ENCODE results near the gene SP2. TPM values are rescaled to one million over a fixed set of nuclear protein-coding genes. Genes with fewer than 3 reads are reported as not detected.
A peak's percentile ranks its signal among the peaks of the same experiment; 100 is the strongest.

Gene SP2
- total and polyA plus RNA-seq, 2 of the 13 experiments (the other 11 are each of a cell fraction or from before 2014, with no cell fraction given): 1.4 to 4.8 TPM

DNA sequence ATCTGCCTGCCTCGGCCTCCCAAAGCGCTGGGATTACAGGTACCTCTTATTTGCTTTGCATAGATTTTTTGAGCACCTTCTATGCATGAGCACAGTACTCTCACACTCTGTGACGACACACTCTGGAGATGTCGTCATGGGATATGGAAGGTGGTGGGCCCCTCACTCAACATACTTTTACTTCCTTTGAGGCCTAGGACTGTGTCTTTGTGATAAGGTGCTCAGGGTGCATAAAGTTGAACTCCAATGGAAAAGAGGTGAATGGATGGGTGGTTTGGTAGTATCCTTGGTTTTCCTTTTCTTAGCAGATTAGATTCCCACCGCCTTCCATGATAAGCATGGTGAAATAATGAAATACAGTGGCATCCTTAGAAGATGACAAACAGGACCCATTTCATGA is 68.8 kb downstream of the SP2 start (continued):
- TF ChIP-seq, protein P1, sequence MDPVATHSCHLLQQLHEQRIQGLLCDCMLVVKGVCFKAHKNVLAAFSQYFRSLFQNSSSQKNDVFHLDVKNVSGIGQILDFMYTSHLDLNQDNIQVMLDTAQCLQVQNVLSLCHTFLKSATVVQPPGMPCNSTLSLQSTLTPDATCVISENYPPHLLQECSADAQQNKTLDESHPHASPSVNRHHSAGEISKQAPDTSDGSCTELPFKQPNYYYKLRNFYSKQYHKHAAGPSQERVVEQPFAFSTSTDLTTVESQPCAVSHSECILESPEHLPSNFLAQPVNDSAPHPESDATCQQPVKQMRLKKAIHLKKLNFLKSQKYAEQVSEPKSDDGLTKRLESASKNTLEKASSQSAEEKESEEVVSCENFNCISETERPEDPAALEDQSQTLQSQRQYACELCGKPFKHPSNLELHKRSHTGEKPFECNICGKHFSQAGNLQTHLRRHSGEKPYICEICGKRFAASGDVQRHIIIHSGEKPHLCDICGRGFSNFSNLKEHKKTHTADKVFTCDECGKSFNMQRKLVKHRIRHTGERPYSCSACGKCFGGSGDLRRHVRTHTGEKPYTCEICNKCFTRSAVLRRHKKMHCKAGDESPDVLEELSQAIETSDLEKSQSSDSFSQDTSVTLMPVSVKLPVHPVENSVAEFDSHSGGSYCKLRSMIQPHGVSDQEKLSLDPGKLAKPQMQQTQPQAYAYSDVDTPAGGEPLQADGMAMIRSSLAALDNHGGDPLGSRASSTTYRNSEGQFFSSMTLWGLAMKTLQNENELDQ (CRISPR knock-in tag; IDR thresholded peaks at IDR 0.05; ENCODE audit: borderline replicate concordance): no peak

DNA sequence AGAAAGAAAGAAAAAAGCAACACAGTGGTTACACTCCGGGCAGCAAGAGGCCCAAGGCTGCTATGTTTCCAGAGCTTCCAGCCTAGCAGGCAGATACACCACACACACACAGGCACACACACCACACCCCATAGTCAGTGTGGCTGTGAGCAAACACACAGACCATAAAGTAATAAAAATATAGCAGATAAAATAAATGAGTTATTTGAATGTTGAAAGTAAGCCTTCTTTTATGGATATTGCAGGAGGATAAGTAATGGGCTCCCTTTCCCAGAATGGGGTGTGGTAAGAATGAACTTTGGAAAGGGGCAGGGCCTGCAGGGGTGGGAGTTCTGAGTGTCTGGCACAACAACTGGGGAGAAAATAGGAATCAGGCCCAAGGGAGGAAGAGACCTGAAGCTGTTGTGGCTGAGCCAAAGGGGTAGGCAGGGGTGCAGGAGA is 70.1 kb downstream of the SP2 start:
- Histone ChIP-seq H3K9ac (ENCODE audit: insufficient read depth, low read depth, low read length) (peak overlapping the region; percentile 42; the same call in 1 of the 2 replicates), H3K36me3 (replicated peaks in 1 of 2; ENCODE audit: control insufficient read depth in 1 of 2, insufficient read depth in 2 of 2, low read length in 2 of 2) (no peaks in the 10 kb centered on the region), H3K4me2 (ENCODE audit: low read depth, low read length) (peak overlapping the region; percentile 58), H4K20me1 (ENCODE audit: insufficient read depth, low read length) (no peaks in the 10 kb centered on the region), H3K27me3 (ENCODE audit: control insufficient read depth in 1 of 2, insufficient read depth in 2 of 2, low read length in 2 of 2) (no peaks in the 10 kb centered on the region; a peak in 1 of 5 replicates), H3K4me3 (replicated peaks in 1 of 3; ENCODE audit: insufficient read depth in 1 of 3, low read depth in 2 of 3, low read length in 3 of 3) (peak overlapping the region in 1 of 3 experiments; percentile 21; a peak in 2 of 6 replicates), H3K4me1 (ENCODE audit: insufficient read depth, low read length) (peaks cover 44% of the 10 kb centered on the region), H2AFZ (ENCODE audit: low read length) (no peak overlapping the region), H3K27ac (ENCODE audit: extremely low read length, insufficient read depth, low read length) (no peak overlapping the region), H3K79me2 (ENCODE audit: insufficient read depth, low read length) (peaks cover under 1% of the 10 kb centered on the region), H3K9me3 (ENCODE audit: low read length) (no peaks in the 10 kb centered on the region)
- ChIA-PET CTCF (ENCODE audit: low intra/inter-chr PET ratio, low total read pairs) (interaction anchor here (2.9 kb wide), 1 partner anchor 17 kb away, joined by 13 read pairs; no protein-coding TSS in a partner anchor), POLR2A (interaction anchor here (0.7 to 9.9 kb wide), 6 partner anchors 11 to 82 kb away, joined by 3 to 267 read pairs (median 4); partner anchors contain the start of genes NFE2L1, PNPO, PRR15L and SP2)
- no TSS peak for BruUV-seq (replicated peaks)
- FAIRE-seq: peak; percentile 48
- ATAC-seq: peak; percentile 12; the same call in 1 of the 3 replicates
- intact Hi-C loops (cut with micrococcal nuclease; ENCODE audit: unreplicated experiment) (no loop called here), in situ Hi-C loops (cut with HindIII; ENCODE audit: extremely low pct_ligation_motif_present, low pct_unique_long_range_greater_than_20kb) (no loop called here)
- DNase-seq (ENCODE audit: low spot score): peak; percentile 65
- WGBS (ENCODE audit: low lambda C conversion rate): 10% methylated on average over 1 of the region's 1 CpG
- TF ChIP-seq ZNF251 (CRISPR knock-in tag; IDR thresholded peaks at IDR 0.05) (no peak), ZNF234 (CRISPR knock-in tag; conservative IDR thresholded peaks at IDR 0.05) (no peak), ZC3H4 (CRISPR knock-in tag; IDR thresholded peaks at IDR 0.05; ENCODE audit: borderline replicate concordance) (no peak)
- TF ChIP-seq, protein P2, sequence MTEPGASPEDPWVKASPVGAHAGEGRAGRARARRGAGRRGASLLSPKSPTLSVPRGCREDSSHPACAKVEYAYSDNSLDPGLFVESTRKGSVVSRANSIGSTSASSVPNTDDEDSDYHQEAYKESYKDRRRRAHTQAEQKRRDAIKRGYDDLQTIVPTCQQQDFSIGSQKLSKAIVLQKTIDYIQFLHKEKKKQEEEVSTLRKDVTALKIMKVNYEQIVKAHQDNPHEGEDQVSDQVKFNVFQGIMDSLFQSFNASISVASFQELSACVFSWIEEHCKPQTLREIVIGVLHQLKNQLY (CRISPR knock-in tag; IDR thresholded peaks at IDR 0.05): 0 out of 2 replicates have a peak, but pooled peaks have one; percentile 26
- TF ChIP-seq, protein P3, sequence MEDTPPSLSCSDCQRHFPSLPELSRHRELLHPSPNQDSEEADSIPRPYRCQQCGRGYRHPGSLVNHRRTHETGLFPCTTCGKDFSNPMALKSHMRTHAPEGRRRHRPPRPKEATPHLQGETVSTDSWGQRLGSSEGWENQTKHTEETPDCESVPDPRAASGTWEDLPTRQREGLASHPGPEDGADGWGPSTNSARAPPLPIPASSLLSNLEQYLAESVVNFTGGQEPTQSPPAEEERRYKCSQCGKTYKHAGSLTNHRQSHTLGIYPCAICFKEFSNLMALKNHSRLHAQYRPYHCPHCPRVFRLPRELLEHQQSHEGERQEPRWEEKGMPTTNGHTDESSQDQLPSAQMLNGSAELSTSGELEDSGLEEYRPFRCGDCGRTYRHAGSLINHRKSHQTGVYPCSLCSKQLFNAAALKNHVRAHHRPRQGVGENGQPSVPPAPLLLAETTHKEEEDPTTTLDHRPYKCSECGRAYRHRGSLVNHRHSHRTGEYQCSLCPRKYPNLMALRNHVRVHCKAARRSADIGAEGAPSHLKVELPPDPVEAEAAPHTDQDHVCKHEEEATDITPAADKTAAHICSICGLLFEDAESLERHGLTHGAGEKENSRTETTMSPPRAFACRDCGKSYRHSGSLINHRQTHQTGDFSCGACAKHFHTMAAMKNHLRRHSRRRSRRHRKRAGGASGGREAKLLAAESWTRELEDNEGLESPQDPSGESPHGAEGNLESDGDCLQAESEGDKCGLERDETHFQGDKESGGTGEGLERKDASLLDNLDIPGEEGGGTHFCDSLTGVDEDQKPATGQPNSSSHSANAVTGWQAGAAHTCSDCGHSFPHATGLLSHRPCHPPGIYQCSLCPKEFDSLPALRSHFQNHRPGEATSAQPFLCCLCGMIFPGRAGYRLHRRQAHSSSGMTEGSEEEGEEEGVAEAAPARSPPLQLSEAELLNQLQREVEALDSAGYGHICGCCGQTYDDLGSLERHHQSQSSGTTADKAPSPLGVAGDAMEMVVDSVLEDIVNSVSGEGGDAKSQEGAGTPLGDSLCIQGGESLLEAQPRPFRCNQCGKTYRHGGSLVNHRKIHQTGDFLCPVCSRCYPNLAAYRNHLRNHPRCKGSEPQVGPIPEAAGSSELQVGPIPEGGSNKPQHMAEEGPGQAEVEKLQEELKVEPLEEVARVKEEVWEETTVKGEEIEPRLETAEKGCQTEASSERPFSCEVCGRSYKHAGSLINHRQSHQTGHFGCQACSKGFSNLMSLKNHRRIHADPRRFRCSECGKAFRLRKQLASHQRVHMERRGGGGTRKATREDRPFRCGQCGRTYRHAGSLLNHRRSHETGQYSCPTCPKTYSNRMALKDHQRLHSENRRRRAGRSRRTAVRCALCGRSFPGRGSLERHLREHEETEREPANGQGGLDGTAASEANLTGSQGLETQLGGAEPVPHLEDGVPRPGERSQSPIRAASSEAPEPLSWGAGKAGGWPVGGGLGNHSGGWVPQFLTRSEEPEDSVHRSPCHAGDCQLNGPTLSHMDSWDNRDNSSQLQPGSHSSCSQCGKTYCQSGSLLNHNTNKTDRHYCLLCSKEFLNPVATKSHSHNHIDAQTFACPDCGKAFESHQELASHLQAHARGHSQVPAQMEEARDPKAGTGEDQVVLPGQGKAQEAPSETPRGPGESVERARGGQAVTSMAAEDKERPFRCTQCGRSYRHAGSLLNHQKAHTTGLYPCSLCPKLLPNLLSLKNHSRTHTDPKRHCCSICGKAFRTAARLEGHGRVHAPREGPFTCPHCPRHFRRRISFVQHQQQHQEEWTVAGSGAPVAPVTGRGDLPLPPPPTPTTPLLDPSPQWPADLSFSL (CRISPR knock-in tag; IDR thresholded peaks at IDR 0.05): peak; percentile 31; the same call in 1 of the 2 replicates
- TF ChIP-seq, protein P4, sequence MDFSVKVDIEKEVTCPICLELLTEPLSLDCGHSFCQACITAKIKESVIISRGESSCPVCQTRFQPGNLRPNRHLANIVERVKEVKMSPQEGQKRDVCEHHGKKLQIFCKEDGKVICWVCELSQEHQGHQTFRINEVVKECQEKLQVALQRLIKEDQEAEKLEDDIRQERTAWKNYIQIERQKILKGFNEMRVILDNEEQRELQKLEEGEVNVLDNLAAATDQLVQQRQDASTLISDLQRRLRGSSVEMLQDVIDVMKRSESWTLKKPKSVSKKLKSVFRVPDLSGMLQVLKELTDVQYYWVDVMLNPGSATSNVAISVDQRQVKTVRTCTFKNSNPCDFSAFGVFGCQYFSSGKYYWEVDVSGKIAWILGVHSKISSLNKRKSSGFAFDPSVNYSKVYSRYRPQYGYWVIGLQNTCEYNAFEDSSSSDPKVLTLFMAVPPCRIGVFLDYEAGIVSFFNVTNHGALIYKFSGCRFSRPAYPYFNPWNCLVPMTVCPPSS (IDR thresholded peaks at IDR 0.05): no peak
- TF ChIP-seq, protein P5, sequence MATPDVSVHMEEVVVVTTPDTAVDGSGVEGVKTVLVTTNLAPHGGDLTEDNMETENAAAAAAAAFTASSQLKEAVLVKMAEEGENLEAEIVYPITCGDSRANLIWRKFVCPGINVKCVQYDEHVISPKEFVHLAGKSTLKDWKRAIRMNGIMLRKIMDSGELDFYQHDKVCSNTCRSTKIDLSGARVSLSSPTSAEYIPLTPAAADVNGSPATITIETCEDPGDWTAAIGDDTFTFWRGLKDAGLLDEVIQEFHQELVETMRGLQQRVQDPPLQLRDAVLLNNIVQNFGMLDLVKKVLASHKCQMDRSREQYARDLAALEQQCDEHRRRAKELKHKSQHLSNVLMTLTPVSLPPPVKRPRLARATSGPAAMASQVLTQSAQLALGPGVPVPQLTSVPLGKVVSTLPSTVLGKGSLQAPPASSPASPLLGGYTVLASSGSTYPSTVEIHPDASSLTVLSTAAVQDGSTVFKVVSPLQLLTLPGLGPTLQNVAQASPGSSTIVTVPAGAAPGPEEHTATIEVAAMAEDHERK (CRISPR knock-in tag; IDR thresholded peaks at IDR 0.05; ENCODE audit: low read depth): no peak

Data from HepG2 (cell line).